Heart left ventricle (tissue), 13 donors: Measurements from ENCODE around the gene C2CD4B.

Experiments
- CTCF ChIP-seq, 12 donors: fragments of 200-600 bp; sonication (generic) in 4 of 12; IDR thresholded peaks; one replicate each; pipeline versions ENCODE4 v1.5.0 to v1.8.0; 2018 to 2022; ENCODE audit warnings: antibody characterized with exemption in 12 of 12, mild to moderate bottlenecking in 5 of 12
- POLR2A ChIP-seq, 2 donors: fragments of 450-650 bp; IDR thresholded peaks; one replicate each; pipeline ENCODE4 v1.6.1; 2017; ENCODE audit warnings: antibody characterized with exemption in 2 of 2, mild to moderate bottlenecking in 2 of 2, moderate library complexity in 2 of 2
- donor health status: ischemic (EF 13 %, LVEDD 7.1; RV severe dilation, severe dysfunction).
- donor health status: DM: no; HTN: yes; CAD: no.
- donor health status: DM: no; HTN: no; CAD: no.
- donor health status: ischemic (EF 25% LVEDD 6.9; RV normal size, moderate dysfunction).
- donor health status: ischemic (EF 25% LVEDD 5.7; RV mildly dilated, moderate dysfunction).
- donor health status: ischemic (EF 35%, LVEDD 5.7; RV mildly dilated, moderate dysfunction).
- donor health status: nonischemic (EF 11% LVEDD 7.7; RV severe dilation, severe dysfunction).
- donor health status: DM: yes; HTN: yes; CAD: no.
- donor health status: PGD.
- donor health status: ischemic (EF 29% LVEDD 5.4; RV normal size, mild dysfunction).
- donor health status: nonischemic (EF 23%, LVEDD 6.1; RV moderate dilation, normal function).

- no peak for TF ChIP-seq CTCF (IDR thresholded peaks at IDR 0.05)
- no peak for TF ChIP-seq POLR2A (IDR thresholded peaks at IDR 0.05)
Measured at GRCh38 chr15:62145015-62145735, 19.9 kb downstream of the C2CD4B start.
